ENCODE measurements around the gene TCF4.

TCF4 gene

DNA sequence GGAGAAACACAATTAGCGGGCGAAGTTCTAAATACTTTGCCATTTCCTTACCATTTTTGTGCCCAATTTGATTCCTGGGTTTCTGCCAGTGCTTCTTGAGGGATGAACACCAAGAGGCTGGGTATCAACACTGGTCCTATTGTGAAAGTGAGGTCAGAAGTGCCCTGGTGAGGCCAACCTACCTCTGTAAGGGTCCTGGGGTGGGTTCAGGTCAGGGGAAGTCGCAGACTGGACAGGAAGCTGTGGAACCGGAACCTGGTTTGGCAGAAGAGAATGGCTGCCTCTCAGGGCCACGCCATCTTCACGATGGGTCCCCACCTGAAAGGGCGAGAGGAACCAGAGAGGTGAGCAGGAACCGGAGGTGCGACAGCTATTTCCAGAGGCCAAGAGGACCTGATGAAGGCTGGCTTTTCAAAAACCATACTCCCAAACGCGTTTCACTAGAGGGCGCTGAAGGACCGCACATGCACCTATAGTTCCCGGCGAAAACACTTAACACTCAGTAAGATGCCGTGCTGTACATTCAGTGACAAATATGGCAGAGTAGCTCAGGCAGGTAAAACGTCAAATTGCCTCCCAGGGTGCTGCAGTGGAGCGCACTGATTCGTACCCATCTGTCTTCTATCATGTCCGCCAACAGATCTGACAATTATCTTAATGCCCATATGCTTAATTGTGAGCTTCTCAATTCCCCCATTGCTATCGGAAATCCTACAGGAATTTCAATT is 353.5 kb downstream of the TCF4 start:
- DNase-seq (ENCODE audit: low read depth), result peak; percentile 74

DNA sequence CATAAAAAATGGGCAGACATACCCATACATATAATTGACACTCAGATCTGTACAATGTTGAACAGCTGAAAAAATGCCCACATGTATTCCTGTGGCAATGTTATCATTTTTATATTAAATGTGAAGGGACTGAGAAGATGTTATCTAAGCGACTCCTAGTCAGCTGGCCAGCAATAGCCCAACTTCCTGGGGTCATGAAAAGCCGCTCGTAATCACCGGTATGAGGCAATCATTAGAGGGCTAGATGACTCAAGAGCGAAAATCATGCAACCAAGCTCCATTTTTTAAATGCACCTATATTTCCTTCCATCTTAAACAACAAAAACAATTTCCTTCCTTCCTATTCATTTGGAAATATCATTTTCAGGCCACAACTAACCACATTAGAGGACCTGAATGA is 354.1 kb downstream of the TCF4 start:
- peak; percentile 86 for DNase-seq (ENCODE audit: low read depth)

DNA sequence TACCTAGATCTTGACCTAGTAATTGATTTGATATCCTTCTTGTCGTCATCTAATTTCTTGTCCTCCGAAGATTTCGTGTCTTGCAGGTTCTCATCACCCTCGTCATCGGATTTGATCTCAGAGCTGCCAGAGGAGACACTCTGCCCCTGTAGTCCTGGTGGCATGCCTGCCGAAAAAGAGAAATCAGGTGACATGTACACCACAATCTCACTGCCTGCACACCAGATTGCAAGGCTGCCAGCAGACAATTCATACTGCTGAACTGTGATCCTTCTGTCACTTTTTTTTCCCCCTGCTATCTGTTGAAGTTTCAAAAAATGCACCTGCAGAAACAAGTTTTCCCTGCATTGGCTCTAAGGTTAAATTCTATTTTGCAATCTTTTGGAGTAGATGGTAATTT is 355.5 kb downstream of the TCF4 start:
- DNase-seq (ENCODE audit: low read depth), result no peak

DNA sequence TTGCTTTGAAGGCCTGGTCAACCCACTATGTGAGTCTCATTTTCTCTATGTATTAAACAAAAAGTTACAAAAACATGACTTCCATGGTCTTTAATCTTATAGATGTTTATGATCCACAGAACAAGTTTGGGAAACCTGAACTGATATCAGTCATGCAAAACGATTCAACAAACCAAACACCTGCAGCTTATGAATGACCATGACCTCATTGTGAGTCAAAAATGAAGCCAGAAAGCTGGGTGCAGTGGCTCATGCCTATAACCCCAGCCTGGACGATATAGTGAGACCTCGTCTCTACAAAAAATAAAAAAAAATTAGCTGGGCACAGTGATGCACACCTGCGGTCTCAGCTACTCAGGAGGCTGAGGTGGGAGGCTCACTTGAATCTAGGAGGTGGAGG is 358.3 kb downstream of the TCF4 start:
- DNase-seq (ENCODE audit: low read depth), result no peak

DNA sequence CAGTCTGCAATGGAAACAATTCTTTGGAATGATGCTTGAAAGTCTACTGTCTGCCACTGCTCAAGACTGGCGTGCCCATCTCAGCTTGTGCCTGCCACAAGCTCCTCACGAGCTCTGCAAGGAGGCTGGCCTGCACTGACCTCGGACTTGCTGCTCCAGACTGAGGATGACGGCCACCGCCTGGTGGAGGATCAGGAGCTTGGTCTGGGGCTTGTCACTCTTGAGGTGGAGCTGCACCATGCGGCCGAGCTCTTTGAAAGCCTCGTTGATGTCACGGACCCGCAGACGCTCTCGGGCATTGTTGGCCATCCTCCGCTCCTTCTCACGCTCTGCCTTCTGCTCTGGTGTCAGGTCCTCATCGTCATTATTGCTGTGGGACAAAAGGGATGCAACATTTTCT is 359.3 kb downstream of the TCF4 start:
- no peak for DNase-seq (ENCODE audit: low read depth)

DNA sequence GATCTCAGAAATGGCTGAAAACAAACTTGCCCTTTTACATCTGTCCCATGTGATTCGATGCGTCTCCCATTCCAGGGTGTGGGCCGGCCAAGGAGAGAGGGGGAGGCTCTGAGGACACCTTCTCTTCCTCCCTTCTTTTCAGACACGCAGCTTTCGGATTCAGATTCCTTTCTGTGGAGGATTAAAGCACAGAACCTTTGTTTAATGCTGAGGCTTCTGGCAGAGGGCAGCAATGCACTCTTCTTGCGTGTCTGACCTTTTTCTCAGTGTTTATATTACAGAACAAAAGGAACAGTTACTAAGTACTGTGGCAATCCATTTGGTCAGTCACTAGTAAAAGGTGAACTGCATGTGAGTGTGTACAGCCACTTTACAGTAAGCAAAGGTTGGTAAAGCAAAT is 359.8 kb downstream of the TCF4 start:
- DNase-seq (ENCODE audit: low read depth), result peak; percentile 45

DNA sequence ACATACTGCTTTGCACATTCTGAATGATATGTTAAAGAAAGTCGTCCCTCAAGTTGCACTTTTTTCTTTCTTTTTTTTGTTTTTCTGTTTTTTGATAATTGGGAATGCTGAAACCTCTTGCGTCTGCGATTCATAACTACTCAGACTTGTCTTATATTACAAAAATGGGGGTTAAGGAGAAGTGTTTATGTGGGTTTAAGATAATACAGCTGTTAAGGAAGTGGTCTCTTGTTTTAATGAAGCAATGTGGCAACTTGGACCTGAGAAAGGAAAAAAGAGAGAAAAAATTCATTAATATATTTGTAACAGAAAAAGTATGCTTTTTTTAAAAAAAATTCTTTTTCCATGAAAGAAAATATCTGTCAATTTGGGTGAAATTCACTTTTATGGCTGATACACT is 360.2 kb downstream of the TCF4 start:
- no peak for DNase-seq (ENCODE audit: low read depth)

DNA sequence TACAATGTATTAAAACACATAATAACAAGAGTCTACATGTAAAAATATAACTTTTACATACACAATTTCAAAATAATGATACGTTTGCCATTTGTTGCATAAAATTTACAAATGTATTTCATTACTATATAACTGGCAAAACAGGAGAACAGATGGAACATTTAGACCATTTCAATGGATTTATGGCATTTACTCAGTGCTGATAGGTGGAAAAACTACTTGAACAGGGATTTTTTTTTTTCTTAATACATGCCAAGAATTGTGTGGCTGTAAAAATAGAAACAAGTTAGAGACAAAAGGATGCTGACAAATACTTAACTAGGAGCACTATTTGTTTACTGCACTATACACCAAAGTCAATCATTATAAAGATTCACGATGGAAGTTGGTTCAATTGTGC is 361.9 kb downstream of the TCF4 start:
- no peak for DNase-seq (ENCODE audit: low read depth)

DNA sequence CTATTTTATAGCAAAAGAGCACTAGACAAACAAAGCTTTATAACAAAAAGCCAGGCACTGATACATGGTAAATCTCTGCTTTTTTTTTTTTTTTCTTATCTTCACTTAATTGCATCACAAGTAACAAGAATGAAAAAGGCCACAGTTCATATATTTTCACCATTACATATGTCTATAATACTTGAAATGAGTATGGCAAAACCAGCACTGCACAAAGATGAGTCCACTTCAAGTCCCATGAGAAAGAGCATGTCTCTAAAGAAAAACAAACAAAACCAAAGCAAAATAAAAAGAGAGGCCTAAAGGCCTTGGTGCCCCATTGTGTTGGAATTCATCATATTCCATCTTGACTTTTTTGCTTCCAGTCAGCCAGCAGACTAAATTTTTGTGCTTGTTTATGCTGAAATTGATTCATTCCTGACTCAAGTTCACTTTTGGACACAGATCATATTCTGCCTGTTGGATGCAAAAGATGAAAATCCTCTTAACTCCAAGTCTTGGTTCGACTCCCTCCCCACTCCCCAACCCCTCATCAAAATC is 363.8 kb downstream of the TCF4 start:
- DNase-seq (ENCODE audit: low read depth), result peak; percentile 21

DNA sequence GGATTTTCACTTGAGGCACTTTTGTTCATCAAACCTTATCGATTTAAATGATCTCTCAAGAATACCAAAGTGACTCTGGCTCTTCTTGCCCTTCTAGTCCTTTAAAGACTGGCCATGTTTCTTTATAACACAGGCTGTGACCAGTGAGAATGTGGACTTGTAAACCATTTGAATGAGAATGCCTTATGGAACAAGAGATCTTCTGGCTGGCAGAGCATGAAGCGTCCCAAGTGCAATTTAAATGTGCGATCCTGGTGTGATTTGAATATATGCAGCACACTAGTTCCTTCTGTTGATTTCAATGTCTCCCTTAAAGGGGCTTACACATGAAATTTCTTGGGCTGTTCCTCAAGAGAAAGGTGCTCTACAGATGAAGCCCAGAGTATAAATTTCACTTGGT is 366.4 kb downstream of the TCF4 start:
- no peak for DNase-seq (ENCODE audit: low read depth)

DNA sequence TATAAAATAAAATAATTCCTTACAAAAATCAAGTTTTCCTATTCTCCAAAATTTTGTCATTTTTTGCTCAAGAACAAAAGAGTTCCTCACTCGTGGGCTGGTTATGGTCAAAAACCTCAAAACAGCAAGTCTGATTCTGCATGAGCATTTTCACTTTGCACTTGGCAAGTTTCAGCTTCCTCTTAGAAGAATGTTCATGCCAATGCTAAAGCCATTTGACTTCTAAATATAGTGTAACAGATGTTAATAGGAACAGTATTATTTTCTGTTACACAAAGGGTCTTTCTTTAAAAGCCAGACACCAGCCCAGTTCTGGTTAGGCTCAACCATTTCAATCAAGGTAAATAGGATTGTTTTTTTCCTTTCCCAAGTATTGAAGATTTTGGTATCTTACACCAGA is 367.5 kb downstream of the TCF4 start:
- DNase-seq (ENCODE audit: low read depth), result no peak

DNA sequence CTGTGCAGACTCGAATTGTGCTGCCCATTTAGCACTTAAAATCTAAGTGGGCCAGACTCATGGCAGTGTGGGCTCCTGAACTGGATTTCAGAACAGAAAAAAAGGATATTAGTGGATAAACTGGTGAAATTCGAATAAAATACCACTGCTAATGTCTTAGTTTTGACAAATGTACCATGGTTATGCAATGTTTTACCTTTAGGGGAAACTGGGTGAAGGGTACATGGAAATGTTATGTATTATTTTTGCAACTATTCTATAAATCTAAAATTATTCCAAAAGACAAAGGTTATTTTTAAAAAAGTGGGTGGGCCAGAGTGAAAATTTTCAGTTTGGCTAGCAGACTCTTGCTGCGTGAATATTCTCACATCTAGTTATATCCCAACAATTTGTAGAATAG is 368.2 kb downstream of the TCF4 start:
- DNase-seq (ENCODE audit: low read depth), result no peak

DNA sequence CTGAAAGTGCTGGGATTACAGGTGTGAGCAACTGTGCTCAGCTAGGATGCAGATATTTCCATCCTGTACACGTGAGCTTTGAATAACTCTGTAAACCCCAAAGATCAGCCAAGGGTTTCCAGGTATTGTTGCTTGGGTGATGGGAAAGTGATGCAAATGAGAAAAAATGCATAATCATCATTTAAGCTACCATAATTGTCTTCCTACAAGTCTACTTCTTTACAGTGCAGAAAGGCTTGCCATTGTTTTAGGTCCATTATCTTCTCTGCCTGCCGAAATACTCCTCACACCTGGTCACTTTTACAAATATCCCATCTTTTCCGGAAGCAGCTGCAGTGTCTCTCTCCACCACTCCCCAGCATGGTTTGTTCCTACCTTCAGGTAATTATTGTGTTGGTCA is 368.9 kb downstream of the TCF4 start:
- no peak for DNase-seq (ENCODE audit: low read depth)

DNA sequence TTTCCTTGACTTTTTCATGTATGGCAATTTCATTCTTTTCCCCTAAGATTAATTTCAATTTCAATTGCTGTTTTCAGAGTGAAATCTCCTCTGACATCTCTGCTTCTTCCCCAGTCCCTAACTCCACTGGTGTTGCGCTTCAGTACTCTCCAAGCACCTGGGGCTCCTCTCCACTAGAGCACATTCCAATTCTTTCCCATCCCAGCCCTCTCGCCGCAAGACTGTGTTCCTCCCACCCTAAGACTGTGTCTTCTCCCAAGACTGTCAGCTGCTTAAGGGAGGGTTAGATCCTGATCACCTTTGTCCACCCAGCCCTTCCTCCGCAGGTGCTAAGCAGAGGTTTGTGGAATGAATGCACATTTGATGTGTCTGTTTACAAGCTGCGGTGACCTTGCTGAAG is 373.0 kb downstream of the TCF4 start:
- DNase-seq (ENCODE audit: low read depth), result no peak

DNA sequence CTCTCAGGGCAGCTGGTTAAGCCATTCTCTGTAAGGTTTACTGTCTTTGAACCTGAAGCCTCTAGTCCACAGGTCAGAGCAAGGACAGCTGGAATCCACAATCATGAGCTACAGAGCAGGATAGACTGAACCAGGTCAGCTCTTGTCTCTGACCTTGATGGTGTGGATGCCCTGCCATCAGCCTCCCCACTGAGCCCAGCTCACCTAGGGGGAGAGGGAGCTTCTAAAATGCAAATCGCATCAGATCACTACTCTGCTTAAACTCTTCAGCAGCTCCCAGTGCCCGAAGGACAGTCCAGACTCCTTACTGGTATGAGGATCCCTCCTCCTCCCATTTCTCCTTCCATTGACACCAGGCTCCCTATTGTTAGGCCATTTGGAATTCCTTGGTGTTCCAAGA is 373.5 kb downstream of the TCF4 start:
- DNase-seq (ENCODE audit: low read depth), result no peak

DNA sequence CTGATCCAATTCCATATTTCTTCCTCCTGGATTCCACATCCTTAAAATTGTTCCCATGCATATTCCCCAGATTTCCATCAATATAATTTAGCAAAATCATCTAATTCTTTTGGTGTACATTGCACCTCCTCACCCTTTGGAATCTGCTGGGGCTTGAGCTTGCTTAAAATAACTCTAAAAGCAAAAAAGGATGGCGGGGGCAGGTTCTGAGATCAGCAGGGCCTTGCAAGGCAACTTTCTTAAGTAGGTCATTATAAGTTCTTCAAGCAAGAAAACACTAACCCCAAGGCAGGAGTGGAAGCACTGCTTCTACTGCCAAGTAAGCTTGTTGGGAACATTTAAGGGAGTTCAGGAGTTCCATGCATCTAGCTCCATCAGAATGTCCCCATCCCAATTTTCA is 374.4 kb downstream of the TCF4 start:
- DNase-seq (ENCODE audit: low read depth), result no peak

DNA sequence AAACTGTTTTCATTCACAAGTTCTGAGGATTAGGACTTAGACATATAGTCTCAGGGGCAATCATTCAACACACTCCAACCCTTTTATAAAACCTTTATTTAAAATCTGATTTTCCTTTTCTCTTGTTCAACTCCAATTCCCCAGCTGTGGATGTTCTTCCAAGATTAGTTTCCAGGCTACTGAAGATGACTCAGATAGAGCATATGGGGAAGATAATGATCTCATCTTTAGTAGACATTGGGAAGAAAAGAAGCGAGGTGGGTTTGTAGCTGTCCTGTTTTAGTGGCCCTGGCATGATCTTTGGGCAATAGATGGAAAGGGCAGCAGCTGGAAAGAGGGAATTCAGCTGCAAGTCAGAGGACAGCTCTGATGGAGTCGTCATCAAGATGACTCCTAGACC is 381.1 kb downstream of the TCF4 start:
- no peak for DNase-seq (ENCODE audit: low read depth)

DNA sequence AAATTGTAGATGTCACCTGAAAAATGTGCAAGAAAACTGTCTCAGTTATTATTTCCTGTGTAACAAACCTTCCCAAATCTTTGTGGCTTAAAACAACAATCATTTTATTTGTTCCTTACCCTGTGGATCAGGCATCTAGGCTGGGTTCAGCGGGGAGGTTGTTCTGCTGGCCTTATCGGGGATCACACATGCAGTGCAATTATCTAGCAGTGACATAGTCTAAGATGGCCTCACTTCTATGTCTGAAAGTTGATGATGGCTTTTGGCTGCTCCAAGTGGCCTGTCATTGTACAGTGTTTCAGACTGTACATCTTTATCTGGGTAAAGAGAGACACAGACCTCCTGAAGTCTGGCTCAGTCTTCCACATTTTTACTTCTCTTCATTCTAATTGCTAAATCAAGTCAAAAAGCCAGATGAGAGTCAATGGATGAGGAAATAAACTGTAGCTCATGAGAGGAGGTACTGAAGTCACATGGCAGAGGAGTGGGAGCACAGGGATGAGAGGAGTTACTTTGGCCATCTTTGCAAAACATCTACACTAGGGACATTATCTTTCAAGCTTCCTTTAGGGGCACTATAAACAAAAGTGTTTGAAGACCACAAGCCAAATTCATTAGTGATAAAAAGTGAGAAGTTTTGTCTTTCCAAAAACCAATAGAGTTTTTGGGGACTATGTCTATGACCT is 385.6 kb downstream of the TCF4 start:
- no peak for DNase-seq (ENCODE audit: low read depth)

DNA sequence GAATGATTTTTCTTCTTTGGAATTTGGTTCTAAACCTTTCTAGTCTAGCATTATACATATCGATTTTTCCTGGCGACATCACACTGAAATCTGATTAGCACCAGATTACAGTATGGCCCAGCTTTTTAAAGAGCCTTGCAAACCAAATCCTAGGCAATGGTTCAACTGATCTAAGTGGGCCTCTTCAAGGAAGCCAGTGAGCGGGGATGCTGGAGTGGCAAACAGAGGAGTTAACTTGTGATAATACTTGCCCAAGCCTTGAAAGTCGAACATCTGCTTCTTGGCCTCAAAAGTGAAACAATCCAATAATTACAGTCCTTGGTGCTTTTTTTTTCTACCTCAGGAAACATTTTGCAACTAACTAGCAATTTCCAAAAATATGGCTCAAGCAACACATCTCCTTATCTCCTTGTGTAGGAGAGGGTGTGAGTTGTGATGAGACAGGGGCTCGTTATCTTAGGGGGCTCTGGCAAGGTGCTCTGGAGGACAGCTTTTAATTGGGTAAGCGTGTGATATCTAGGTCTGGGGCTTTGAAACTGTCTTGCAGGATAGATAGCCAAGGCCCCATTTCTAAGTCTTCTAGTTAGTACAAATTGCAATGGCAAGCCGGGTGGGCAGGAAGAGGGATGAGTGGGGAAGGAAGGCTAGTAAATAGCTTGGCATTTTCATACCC is 388.6 kb downstream of the TCF4 start:
- no peak for DNase-seq (ENCODE audit: low read depth)

DNA sequence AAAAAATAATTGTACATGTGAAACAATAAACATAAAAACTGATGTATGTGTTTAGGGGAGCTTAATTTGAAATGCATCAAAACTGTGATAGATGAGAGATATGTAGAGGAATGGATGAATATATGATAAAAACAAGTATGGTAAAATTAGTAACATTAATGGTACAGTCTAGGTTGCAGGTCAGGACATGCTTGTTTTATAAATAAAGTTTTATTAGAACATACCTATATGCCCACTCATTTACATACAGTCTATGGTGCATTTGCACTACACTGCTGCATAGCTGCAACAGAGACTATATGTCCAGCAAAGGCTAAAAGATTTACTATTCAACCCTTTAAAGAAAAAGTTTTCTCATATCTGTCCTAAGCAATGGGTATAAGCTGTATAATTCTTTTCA is 392.1 kb downstream of the TCF4 start:
- no peak for DNase-seq (ENCODE audit: low read depth)

DNA sequence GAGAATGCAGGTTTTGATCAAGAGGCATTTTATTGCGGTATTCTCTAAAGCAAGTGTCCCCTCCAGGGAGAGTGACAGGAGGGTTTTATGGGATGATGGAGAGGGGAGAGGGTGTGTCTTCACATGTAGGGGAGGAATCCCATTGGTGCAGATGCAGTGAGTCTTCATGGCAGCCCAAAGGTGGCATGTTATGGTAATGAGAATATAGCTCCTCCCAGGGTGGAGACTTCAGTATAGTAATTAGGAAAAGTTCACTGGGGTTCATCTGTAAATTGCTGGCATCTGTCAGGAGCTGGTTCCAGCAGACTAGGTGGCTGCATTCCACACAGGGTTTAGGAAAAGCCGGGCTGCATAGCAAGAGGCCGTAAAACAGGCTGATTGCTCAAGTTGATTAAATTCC is 398.0 kb downstream of the TCF4 start:
- no peak for DNase-seq (ENCODE audit: low read depth)

DNA sequence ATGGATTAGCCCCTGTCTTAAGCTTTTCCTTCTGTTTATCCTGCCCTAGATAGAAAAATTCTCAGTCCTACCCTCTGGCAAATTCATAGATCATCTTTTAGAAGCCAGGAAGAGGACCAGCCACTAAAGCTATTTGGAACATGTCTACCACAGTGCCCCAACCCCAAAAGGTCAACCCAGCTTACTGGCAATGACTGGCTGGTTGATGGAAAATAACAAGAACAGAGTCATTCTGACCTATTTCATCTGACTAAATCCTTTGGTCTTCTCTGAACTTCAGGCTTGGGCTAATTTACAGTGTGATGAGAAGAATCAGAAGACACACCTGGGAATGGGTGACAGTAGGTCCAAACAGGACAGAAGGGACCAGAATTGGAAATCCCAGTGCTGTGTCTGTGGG is 401.4 kb downstream of the TCF4 start:
- no peak for DNase-seq (ENCODE audit: low read depth)

DNA sequence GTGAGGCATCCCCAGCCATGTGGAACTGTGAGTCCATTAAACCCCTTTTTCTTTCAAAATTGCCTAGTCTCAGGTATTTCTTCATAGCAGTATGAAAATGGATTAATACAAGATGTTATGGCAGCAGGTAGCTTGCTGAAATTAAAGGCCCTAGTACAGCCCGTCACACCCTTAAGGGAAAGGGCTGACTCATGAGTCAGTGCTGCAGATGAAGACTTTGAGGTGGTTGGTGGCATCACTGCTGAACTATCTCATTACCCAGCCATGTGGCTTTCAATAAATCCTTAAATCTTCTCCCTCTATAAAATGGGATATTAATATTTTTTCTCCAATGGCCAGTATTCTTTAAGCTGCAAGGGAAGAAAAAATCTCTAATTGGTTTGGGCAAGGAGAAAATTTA is 402.6 kb downstream of the TCF4 start:
- no peak for DNase-seq (ENCODE audit: low read depth)

Measured in amniotic epithelial cell (primary cell).